PC-9 (cell line): ENCODE results near the gene ZFP57. TPM values are rescaled to one million over a fixed set of nuclear protein-coding genes. Genes with fewer than 3 reads are reported as not detected.

Experiments
- BruUV-seq: library from RNA; stranded (reverse); fragments of 400-500 nt; replicated peaks from 2 replicates; lab custom pipeline; 2021; lab: Mats Ljungman, UMichigan
- CTCF ChIA-PET: fragments of 300-600 bp; sonication (Branson Sonifier 250); formaldehyde crosslinking; loops from one replicate; lab custom pipeline; 2022; ENCODE audit warnings: antibody characterized with exemption; lab: Charles Lee
- POLR2A ChIA-PET: fragments of 300-600 bp; sonication (Branson Sonifier 250); formaldehyde crosslinking; loops from one replicate; lab custom pipeline; 2022; ENCODE audit warnings: antibody characterized with exemption; ENCODE audit not compliant: unreplicated experiment; lab: Charles Lee
- DNase-seq, 2 experiments: peaks; one replicate each; pipeline versions ENCODE4 v3.0.0 to v3.0.0-alpha.2; 2015 to 2022; ENCODE audit warnings: mixed read lengths in 1 of 2
- H2AFZ ChIP-seq: fragments of 200-600 bp; sonication (generic); 2 replicates; pipeline ENCODE4 v1.8.1; 2017; ENCODE audit warnings: antibody characterized with exemption
- H3F3A ChIP-seq: fragments of 200-600 bp; sonication (generic); 2 replicates; pipeline ENCODE4 v1.8.1; 2017; ENCODE audit warnings: antibody characterized with exemption, mild to moderate bottlenecking, low read depth; ENCODE audit not compliant: insufficient read depth
- H3K27ac ChIP-seq: fragments of 200-600 bp; sonication (generic); 2 replicates; pipeline ENCODE4 v1.6.1; 2016; ENCODE audit warnings: mixed run types
- H3K27me3 ChIP-seq: fragments of 200-600 bp; sonication (generic); 2 replicates; pipeline ENCODE4 v1.6.1; 2016; ENCODE audit warnings: low read depth, mixed run types; ENCODE audit not compliant: insufficient read depth
- H3K36me3 ChIP-seq: fragments of 200-600 bp; sonication (generic); 2 replicates; pipeline ENCODE4 v1.6.1; 2016; ENCODE audit warnings: low read depth, mixed run types
- H3K4me1 ChIP-seq: fragments of 200-600 bp; sonication (generic); replicated peaks from 2 replicates; pipeline ENCODE4 v1.6.1; 2016; ENCODE audit warnings: mixed run types; ENCODE audit not compliant: insufficient read depth
- H3K4me2 ChIP-seq: fragments of 200-600 bp; sonication (generic); 2 replicates; pipeline ENCODE4 v1.6.1; 2017; ENCODE audit warnings: mixed run types
- H3K4me3 ChIP-seq: fragments of 200-600 bp; sonication (generic); 2 replicates; pipeline ENCODE4 v1.6.1; 2016; ENCODE audit warnings: mixed run types
- H3K79me2 ChIP-seq: fragments of 200-600 bp; sonication (generic); 2 replicates; pipeline ENCODE4 v1.6.1; 2017; ENCODE audit warnings: low read depth, mixed run types
- H3K9me2 ChIP-seq: fragments of 200-600 bp; sonication (generic); 2 replicates; pipeline ENCODE4 v1.8.1; 2017; ENCODE audit warnings: mild to moderate bottlenecking; ENCODE audit not compliant: insufficient read depth
- H3K9me3 ChIP-seq: fragments of 200-600 bp; sonication (generic); 2 replicates; pipeline ENCODE4 v1.8.1; 2016; ENCODE audit warnings: low read depth; ENCODE audit not compliant: insufficient read depth
- H4K20me1 ChIP-seq: fragments of 200-600 bp; sonication (generic); 2 replicates; pipeline ENCODE4 v1.8.1; 2017; ENCODE audit not compliant: insufficient read depth
- EZH2 ChIP-seq: fragments of 200-600 bp; sonication (generic); IDR thresholded peaks from 2 replicates; pipeline ENCODE4 v1.8.0; 2017; ENCODE audit warnings: antibody characterized with exemption, low read depth
- intact Hi-C: fragments of 100-400 bp; cut with micrococcal nuclease; formaldehyde crosslinking; loops from one replicate; pipeline ENCODE4 v1.10.0; 2022; ENCODE audit not compliant: unreplicated experiment
- total RNA-seq: library from RNA; stranded (reverse); gene quantifications from 2 replicates; pipeline ENCODE4 v1.2.3, GENCODE V29; 2021
- TF ChIP-seq, protein P1 (sequence below): fragments of 200-600 bp; sonication (generic); conservative IDR thresholded peaks from 2 replicates; pipeline ENCODE4 v1.6.1; 2017; ENCODE audit warnings: mixed run types, antibody characterized with exemption, mild to moderate bottlenecking, moderate library complexity

Gene ZFP57
- total RNA-seq, 1 experiment from 2014 or later = 1.1 TPM

DNA sequence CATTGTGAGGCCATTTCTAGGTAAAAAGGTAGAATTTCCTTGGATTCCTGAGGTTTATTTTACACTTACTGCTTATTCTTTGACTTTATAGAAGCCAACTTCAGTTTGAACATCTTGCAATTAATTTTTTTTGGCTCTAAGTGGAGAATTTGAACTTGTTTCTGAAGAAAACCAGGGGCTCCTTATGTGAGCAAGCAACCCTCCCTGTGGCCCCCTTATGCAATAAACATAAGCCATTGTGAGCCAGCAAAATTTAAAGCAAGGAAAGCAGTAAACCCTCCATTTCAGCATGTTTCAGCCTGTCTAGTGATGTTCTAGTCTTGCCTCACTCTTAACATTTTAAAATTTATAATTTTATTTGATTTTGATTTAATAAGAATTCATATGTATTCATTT, 47.9 kb upstream of the ZFP57 start:
- no peaks in the 10 kb centered on the region for H3K36me3 ChIP-seq
- ChIA-PET POLR2A (no interaction called here), CTCF (no interaction called here)

DNA sequence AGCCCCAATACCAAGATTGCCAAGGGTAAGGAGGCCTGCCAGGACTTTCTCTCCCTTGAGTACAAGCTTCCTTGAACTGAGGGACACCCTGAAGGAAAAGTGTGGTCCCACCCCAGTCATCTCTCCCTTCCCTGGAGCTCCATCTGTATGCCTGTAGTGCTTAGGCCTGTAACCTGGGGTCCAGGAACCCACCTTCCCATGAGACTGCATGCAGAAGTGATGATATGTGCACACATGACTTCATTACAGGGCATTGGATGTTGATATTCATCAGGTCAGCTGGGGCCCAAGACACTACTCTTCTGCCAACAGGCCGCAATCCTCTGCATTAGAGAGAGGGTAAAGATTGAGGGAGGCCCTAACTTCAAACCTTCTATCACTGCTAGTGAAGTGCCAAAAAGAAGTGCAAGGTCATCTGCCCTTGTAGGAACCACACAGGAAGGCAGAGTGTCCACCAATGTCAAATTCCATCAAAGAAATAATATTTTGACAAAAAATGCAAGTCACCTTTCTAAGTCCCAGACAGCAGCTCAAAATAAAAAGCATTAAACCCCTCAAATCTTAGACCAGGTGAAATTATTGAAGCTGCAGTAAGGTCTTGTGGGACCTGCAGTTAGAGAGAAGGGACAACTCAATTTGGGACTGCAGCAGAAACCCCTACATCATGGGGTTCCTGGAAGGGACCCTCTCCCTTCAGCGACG, 47.4 kb upstream of the ZFP57 start:
- H3K4me1 ChIP-seq = no peaks in the 10 kb centered on the region
- H3K4me2 ChIP-seq = no peak overlapping the region
- no peaks in the 10 kb centered on the region for H3K36me3 ChIP-seq
- no peak overlapping the region for H3K4me3 ChIP-seq
- H3K27me3 ChIP-seq = no peaks in the 10 kb centered on the region
- H3K9me2 ChIP-seq = no peaks in the 10 kb centered on the region
- no peaks in the 10 kb centered on the region for H3F3A ChIP-seq
- no peak for DNase-seq
- no peak overlapping the region for H3K27ac ChIP-seq
- TF ChIP-seq EZH2 = no peak
- TF ChIP-seq, protein P1, sequence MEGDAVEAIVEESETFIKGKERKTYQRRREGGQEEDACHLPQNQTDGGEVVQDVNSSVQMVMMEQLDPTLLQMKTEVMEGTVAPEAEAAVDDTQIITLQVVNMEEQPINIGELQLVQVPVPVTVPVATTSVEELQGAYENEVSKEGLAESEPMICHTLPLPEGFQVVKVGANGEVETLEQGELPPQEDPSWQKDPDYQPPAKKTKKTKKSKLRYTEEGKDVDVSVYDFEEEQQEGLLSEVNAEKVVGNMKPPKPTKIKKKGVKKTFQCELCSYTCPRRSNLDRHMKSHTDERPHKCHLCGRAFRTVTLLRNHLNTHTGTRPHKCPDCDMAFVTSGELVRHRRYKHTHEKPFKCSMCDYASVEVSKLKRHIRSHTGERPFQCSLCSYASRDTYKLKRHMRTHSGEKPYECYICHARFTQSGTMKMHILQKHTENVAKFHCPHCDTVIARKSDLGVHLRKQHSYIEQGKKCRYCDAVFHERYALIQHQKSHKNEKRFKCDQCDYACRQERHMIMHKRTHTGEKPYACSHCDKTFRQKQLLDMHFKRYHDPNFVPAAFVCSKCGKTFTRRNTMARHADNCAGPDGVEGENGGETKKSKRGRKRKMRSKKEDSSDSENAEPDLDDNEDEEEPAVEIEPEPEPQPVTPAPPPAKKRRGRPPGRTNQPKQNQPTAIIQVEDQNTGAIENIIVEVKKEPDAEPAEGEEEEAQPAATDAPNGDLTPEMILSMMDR = no peak
- no peaks in the 10 kb centered on the region for H3K79me2 ChIP-seq
- no peak overlapping the region for H2AFZ ChIP-seq
- H3K9me3 ChIP-seq = no peaks in the 10 kb centered on the region
- POLR2A ChIA-PET = interaction anchor here (0.6 kb wide), 1 partner anchor 10 kb away, joined by 6 read pairs; no protein-coding TSS in a partner anchor
- no TSS peak for BruUV-seq
- CTCF ChIA-PET = no interaction called here
- intact Hi-C loops = no loop called here
- H4K20me1 ChIP-seq = no peaks in the 10 kb centered on the region

More for the DNA sequence above, 47.9 kb upstream of the ZFP57 start:
- H3K4me1 ChIP-seq = no peaks in the 10 kb centered on the region
- TF ChIP-seq, protein P1 = no peak
- TF ChIP-seq EZH2 = no peak
- H4K20me1 ChIP-seq = no peaks in the 10 kb centered on the region
- no peaks in the 10 kb centered on the region for H3K79me2 ChIP-seq
- intact Hi-C loops = no loop called here
- BruUV-seq = no TSS peak
- H3K27me3 ChIP-seq = no peaks in the 10 kb centered on the region
- no peak for DNase-seq
- no peaks in the 10 kb centered on the region for H3F3A ChIP-seq
- no peaks in the 10 kb centered on the region for H3K9me3 ChIP-seq
- no peak overlapping the region for H3K27ac ChIP-seq
- no peak overlapping the region for H3K4me3 ChIP-seq
- no peak overlapping the region for H2AFZ ChIP-seq
- H3K4me2 ChIP-seq = no peak overlapping the region
- H3K9me2 ChIP-seq = no peaks in the 10 kb centered on the region

DNA sequence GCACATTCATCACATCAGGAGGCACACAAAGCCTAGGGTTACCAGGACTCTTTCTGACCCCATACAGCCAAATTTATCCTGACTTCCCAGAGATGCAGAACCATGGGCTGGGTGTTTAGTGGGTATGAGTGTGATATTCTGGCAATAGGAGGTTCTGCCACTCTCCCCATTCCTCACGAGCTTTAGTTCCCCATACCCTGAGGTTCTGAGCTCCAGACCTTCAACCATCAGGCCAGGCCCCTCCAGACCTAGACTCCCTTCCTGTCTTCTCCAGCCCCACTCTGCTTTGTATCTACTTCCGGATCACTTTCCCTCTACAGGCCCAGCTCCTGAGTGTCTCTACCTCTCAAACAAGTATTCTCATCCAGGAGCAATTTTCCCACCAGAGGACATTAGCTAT, 46.7 kb upstream of the ZFP57 start:
- H3K27ac ChIP-seq = no peak overlapping the region
- no peak overlapping the region for H3K4me3 ChIP-seq
- ChIA-PET POLR2A (interaction anchor here (0.6 kb wide), 1 partner anchor 10 kb away, joined by 6 read pairs; no protein-coding TSS in a partner anchor), CTCF (interaction anchor here (1.0 kb wide), 1 partner anchor 11 kb away, joined by 3 read pairs; no protein-coding TSS in a partner anchor)
- no peaks in the 10 kb centered on the region for H3F3A ChIP-seq
- no peaks in the 10 kb centered on the region for H4K20me1 ChIP-seq
- intact Hi-C loops = no loop called here
- H3K79me2 ChIP-seq = no peaks in the 10 kb centered on the region
- no peaks in the 10 kb centered on the region for H3K36me3 ChIP-seq
- BruUV-seq = no TSS peak
- no peaks in the 10 kb centered on the region for H3K9me3 ChIP-seq
- H3K4me1 ChIP-seq = no peaks in the 10 kb centered on the region
- no peak for DNase-seq
- H3K27me3 ChIP-seq = no peaks in the 10 kb centered on the region
- no peaks in the 10 kb centered on the region for H3K9me2 ChIP-seq
- no peak overlapping the region for H2AFZ ChIP-seq
- TF ChIP-seq EZH2 = no peak
- TF ChIP-seq, protein P1 = no peak
- no peak overlapping the region for H3K4me2 ChIP-seq
